ENCODE measurements around the gene USP54. TPM values are rescaled to one million over a fixed set of nuclear protein-coding genes. Genes with fewer than 3 reads are reported as not detected.

The USP54 gene
- total RNA-seq, 1 experiment from 2014 or later: 45.8 TPM

- no peaks in the 10 kb centered on the region for H3K4me1 Mint-ChIP-seq (ENCODE audit: low read depth, unreplicated experiment)
- no peaks in the 10 kb centered on the region for H3K27me3 ChIP-seq (replicated peaks; ENCODE audit: control insufficient read depth, insufficient read depth, low read length)
- no TSS peak for BruUV-seq (replicated peaks)
- H3K27me3 Mint-ChIP-seq (ENCODE audit: insufficient read depth, unreplicated experiment): no peaks in the 10 kb centered on the region
- H3K4me1 ChIP-seq: no peaks in the 10 kb centered on the region
- CTCF ChIA-PET: no interaction called here
- no peak overlapping the region for H3K4me3 ChIP-seq (ENCODE audit: low read depth, low read length)
- H3K36me3 Mint-ChIP-seq (ENCODE audit: insufficient read depth, unreplicated experiment): peaks cover 15% of the 10 kb centered on the region
- no peak overlapping the region for H3K4me3 Mint-ChIP-seq (ENCODE audit: unreplicated experiment)
- H3K9me3 Mint-ChIP-seq (ENCODE audit: unreplicated experiment): no peaks in the 10 kb centered on the region
- intact Hi-C loops (cut with micrococcal nuclease; ENCODE audit: unreplicated experiment): no loop called here
- DNase-seq: no peak
- no peak overlapping the region for H3K27ac Mint-ChIP-seq (ENCODE audit: unreplicated experiment)
- no peaks in the 10 kb centered on the region for H3K36me3 ChIP-seq (ENCODE audit: control insufficient read depth, insufficient read depth, low read length)
- TF ChIP-seq CTCF (IDR thresholded peaks at IDR 0.05; ENCODE audit: insufficient read depth in 1 of 2, low read depth in 1 of 2, low read length in 1 of 2, severe bottlenecking in 1 of 2, unreplicated experiment in 1 of 2): no peak
- POLR2A ChIA-PET: no interaction called here
- no peaks in the 10 kb centered on the region for H3K9me3 ChIP-seq
These were observed 29.9 kb downstream of the USP54 start for GRCh38 chr10:73561192-73561591.

- peak in 1 of 2 experiments; percentile 14 for DNase-seq
- CTCF ChIA-PET: no interaction called here
- intact Hi-C loops (cut with micrococcal nuclease; ENCODE audit: unreplicated experiment): no loop called here
- peaks cover 6% of the 10 kb centered on the region for H3K36me3 Mint-ChIP-seq (ENCODE audit: insufficient read depth, unreplicated experiment)
- BruUV-seq (replicated peaks): no TSS peak
- Histone ChIP-seq H3K36me3 (ENCODE audit: control insufficient read depth, insufficient read depth, low read length) (no peaks in the 10 kb centered on the region), H3K4me3 (ENCODE audit: low read depth, low read length) (no peak overlapping the region), H3K9me3 (no peaks in the 10 kb centered on the region), H3K4me1 (no peaks in the 10 kb centered on the region), H3K27me3 (replicated peaks; ENCODE audit: control insufficient read depth, insufficient read depth, low read length) (no peaks in the 10 kb centered on the region)
- H3K27me3 Mint-ChIP-seq (ENCODE audit: insufficient read depth, unreplicated experiment): no peaks in the 10 kb centered on the region
- POLR2A ChIA-PET: no interaction called here
- no peak overlapping the region for H3K4me3 Mint-ChIP-seq (ENCODE audit: unreplicated experiment)
- no peaks in the 10 kb centered on the region for H3K9me3 Mint-ChIP-seq (ENCODE audit: unreplicated experiment)
- TF ChIP-seq CTCF (IDR thresholded peaks at IDR 0.05; ENCODE audit: insufficient read depth in 1 of 2, low read depth in 1 of 2, low read length in 1 of 2, severe bottlenecking in 1 of 2, unreplicated experiment in 1 of 2): no peak
- no peaks in the 10 kb centered on the region for H3K4me1 Mint-ChIP-seq (ENCODE audit: low read depth, unreplicated experiment)
- H3K27ac Mint-ChIP-seq (ENCODE audit: unreplicated experiment): no peak overlapping the region
These were observed 31.6 kb downstream of the USP54 start for GRCh38 chr10:73559590-73559989.

GRCh38 chr10:73556855-73557254 is 34.3 kb downstream of the USP54 start:
- DNase-seq: no peak
- BruUV-seq (replicated peaks): no TSS peak
- H3K27me3 ChIP-seq (replicated peaks; ENCODE audit: control insufficient read depth, insufficient read depth, low read length): no peaks in the 10 kb centered on the region
- no peak for TF ChIP-seq CTCF (IDR thresholded peaks at IDR 0.05; ENCODE audit: insufficient read depth in 1 of 2, low read depth in 1 of 2, low read length in 1 of 2, severe bottlenecking in 1 of 2, unreplicated experiment in 1 of 2)
- POLR2A ChIA-PET: no interaction called here
- Mint-ChIP-seq H3K27me3 (ENCODE audit: insufficient read depth, unreplicated experiment) (no peaks in the 10 kb centered on the region), H3K9me3 (ENCODE audit: unreplicated experiment) (no peaks in the 10 kb centered on the region), H3K4me3 (ENCODE audit: unreplicated experiment) (no peak overlapping the region), H3K36me3 (ENCODE audit: insufficient read depth, unreplicated experiment) (peaks cover 6% of the 10 kb centered on the region), H3K27ac (ENCODE audit: unreplicated experiment) (no peak overlapping the region), H3K4me1 (ENCODE audit: low read depth, unreplicated experiment) (peaks cover 8% of the 10 kb centered on the region)
- intact Hi-C loops (cut with micrococcal nuclease; ENCODE audit: unreplicated experiment): no loop called here
- no peak overlapping the region for H3K4me3 ChIP-seq (ENCODE audit: low read depth, low read length)
- H3K4me1 ChIP-seq: no peaks in the 10 kb centered on the region; the same call in none of the 2 replicates
- H3K36me3 ChIP-seq (ENCODE audit: control insufficient read depth, insufficient read depth, low read length): no peaks in the 10 kb centered on the region
- CTCF ChIA-PET: no interaction called here
- H3K9me3 ChIP-seq: no peaks in the 10 kb centered on the region

Data from Caco-2 (cell line).